Right lobe of liver (tissue), 6 donors: Measurements from ENCODE around the gene ALDH4A1. TPM values are rescaled to one million over a fixed set of nuclear protein-coding genes. Genes with fewer than 3 reads are reported as not detected.

Experiments
- ATAC-seq, 4 donors: fragments of 200-7000 bp; cut with Tn5 transposase; one replicate each; pipeline ENCODE4 v1.9.1; 2020; ENCODE audit warnings: mild to moderate bottlenecking in 4 of 4, moderate library complexity in 4 of 4
- DNase-seq, 3 donors: peaks; one replicate each; pipeline ENCODE4 v3.0.0-alpha.2; 2020
- H3K27ac ChIP-seq, 3 donors: fragments of 200-600 bp; one replicate each; pipeline ENCODE4 v1.8.0; 2022
- H3K27me3 ChIP-seq, 2 donors: fragments of 200-600 bp; one replicate each; pipeline ENCODE4 v1.8.0; 2022
- H3K36me3 ChIP-seq, 4 donors: fragments of 200-600 bp; sonication (generic) in 1 of 4; one replicate each; pipeline versions ENCODE4 v1.5.1 to v1.8.0; 2017 to 2022; ENCODE audit warnings: control low read depth in 1 of 4
- H3K4me1 ChIP-seq, 4 donors: fragments of 200-600 bp; sonication (generic) in 1 of 4; one replicate each; pipeline versions ENCODE4 v1.5.1 to v1.8.0; 2017 to 2022; ENCODE audit warnings: control low read depth in 1 of 4
- H3K4me3 ChIP-seq, 3 donors: fragments of 200-600 bp; one replicate each; pipeline ENCODE4 v1.8.0; 2022
- H3K9me3 ChIP-seq, 4 donors: fragments of 200-600 bp; sonication (generic) in 1 of 4; one replicate each; pipeline versions ENCODE4 v1.5.1 to v1.8.0; 2017 to 2022; ENCODE audit warnings: control low read depth in 1 of 4
- POLR2A ChIP-seq: fragments of 450-650 bp; IDR thresholded peaks from one replicate; pipeline ENCODE4 v1.6.1; 2017; ENCODE audit warnings: antibody characterized with exemption, mild to moderate bottlenecking
- WGBS: methylation state at CpG from one replicate; pipeline ENCODE4 v1.1.6; 2018; ENCODE audit warnings: low coverage, low lambda C conversion rate; ENCODE audit not compliant: insufficient coverage; ENCODE audit errors: missing lambda C conversion rate; 5-methylcytosine and 5-hydroxymethylcytosine counted together
- intact Hi-C, 2 donors: fragments of 100-400 bp; cut with DNase I; formaldehyde crosslinking; loops; one replicate each; pipeline versions ENCODE4 v1.11.2 to v1.14.1; 2022
- total RNA-seq, 6 experiments: library from RNA; depleted of rRNA in 2 of 6; stranded (reverse); fragments of >200 nt in 2 of 6; fragmentation: NEBNext Ultra II Directional in 3 of 6; extraction: Animal tissue kit (Norgen Biotek cat#: 25700) in 3 of 6; gene quantifications; one replicate each; pipeline versions ENCODE4 v1.1.0 to v1.2.4, GENCODE V29; 2016 to 2023
- TF ChIP-seq, protein P1 (sequence below), 4 donors: fragments of 200-600 bp in 3 of 4; fragments of 450-650 bp in 1 of 4; IDR thresholded peaks; one replicate each; pipeline versions ENCODE4 v1.5.1 to v1.8.0; 2016 to 2022; ENCODE audit warnings: antibody characterized with exemption in 4 of 4, mild to moderate bottlenecking in 2 of 4
- donor health status: DM: no; HTN: yes; CAD: no.
- donor health status: DM: no; HTN: no; CAD: no.
- donor health status: DM: no; HTN: no; CAD: no.
- donor health status: DM: no; HTN: yes; CAD: no.
- donor health status: DM: no; HTN: yes; CAD: no.

The ALDH4A1 gene
- total RNA-seq, 6 experiments from 2014 or later, result 218 to 364 (median 265) TPM

- DNase-seq, result no peak
- no peaks in the 10 kb centered on the region for H3K27me3 ChIP-seq
- ATAC-seq, result peak in 1 of 4 donors; percentile 4
- WGBS, result 49% methylated on average over 11 of the region's 12 CpGs
- H3K4me3 ChIP-seq, result no peak overlapping the region
- peaks cover 0 to 5% (median 4%) of the 10 kb centered on the region in 4 donors for H3K4me1 ChIP-seq
- H3K36me3 ChIP-seq, result no peaks in the 10 kb centered on the region
- intact Hi-C loops, result no loop called here
- TF ChIP-seq POLR2A, result no peak
- TF ChIP-seq, protein P1, sequence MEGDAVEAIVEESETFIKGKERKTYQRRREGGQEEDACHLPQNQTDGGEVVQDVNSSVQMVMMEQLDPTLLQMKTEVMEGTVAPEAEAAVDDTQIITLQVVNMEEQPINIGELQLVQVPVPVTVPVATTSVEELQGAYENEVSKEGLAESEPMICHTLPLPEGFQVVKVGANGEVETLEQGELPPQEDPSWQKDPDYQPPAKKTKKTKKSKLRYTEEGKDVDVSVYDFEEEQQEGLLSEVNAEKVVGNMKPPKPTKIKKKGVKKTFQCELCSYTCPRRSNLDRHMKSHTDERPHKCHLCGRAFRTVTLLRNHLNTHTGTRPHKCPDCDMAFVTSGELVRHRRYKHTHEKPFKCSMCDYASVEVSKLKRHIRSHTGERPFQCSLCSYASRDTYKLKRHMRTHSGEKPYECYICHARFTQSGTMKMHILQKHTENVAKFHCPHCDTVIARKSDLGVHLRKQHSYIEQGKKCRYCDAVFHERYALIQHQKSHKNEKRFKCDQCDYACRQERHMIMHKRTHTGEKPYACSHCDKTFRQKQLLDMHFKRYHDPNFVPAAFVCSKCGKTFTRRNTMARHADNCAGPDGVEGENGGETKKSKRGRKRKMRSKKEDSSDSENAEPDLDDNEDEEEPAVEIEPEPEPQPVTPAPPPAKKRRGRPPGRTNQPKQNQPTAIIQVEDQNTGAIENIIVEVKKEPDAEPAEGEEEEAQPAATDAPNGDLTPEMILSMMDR (IDR thresholded peaks at IDR 0.05), result no peak
- peak overlapping the region in 2 of 3 donors; percentile 66 to 74 for H3K27ac ChIP-seq
- no peaks in the 10 kb centered on the region for H3K9me3 ChIP-seq
Observed at GRCh38 chr1:18927654-18928272, 25.4 kb upstream of the ALDH4A1 start.

- ATAC-seq (no peak), DNase-seq (no peak)
- WGBS, result no CpG with 5 or more reads among the region's 16 CpGs
- Histone ChIP-seq H3K27me3 (no peaks in the 10 kb centered on the region), H3K4me3 (no peak overlapping the region), H3K4me1 (peaks cover 2 to 11% (median 7%) of the 10 kb centered on the region in 4 donors), H3K9me3 (no peaks in the 10 kb centered on the region), H3K27ac (peak overlapping the region; percentile 64 to 74 (median 66)), H3K36me3 (no peaks in the 10 kb centered on the region)
- intact Hi-C loops, result no loop called here
- TF ChIP-seq POLR2A, result no peak
- TF ChIP-seq, protein P1 (IDR thresholded peaks at IDR 0.05), result no peak
Observed at GRCh38 chr1:18927082-18927653, 24.8 kb upstream of the ALDH4A1 start.

GRCh38 chr1:18926315-18927081 lies 24.1 kb upstream of the ALDH4A1 start:
- no peaks in the 10 kb centered on the region for H3K27me3 ChIP-seq
- peaks cover 2 to 16% (median 10%) of the 10 kb centered on the region in 4 donors for H3K4me1 ChIP-seq
- H3K9me3 ChIP-seq, result no peaks in the 10 kb centered on the region
- intact Hi-C loops, result no loop called here
- no peaks in the 10 kb centered on the region for H3K36me3 ChIP-seq
- 39% methylated on average over 6 of the region's 13 CpGs for WGBS
- peak overlapping the region; percentile 64 to 75 (median 66) for H3K27ac ChIP-seq
- TF ChIP-seq, protein P1 (IDR thresholded peaks at IDR 0.05), result no peak
- no peak for TF ChIP-seq POLR2A
- no peak overlapping the region for H3K4me3 ChIP-seq
- ATAC-seq (peak; percentile 59 to 72 (median 69)), DNase-seq (peak in 1 of 3 donors; percentile 61)

GRCh38 chr1:18925279-18925678 lies 22.9 kb upstream of the ALDH4A1 start:
- TF ChIP-seq, protein P1 (IDR thresholded peaks at IDR 0.05), result no peak
- TF ChIP-seq POLR2A, result no peak
- Histone ChIP-seq H3K4me1 (peaks cover 2 to 16% (median 10%) of the 10 kb centered on the region in 4 donors), H3K27me3 (no peaks in the 10 kb centered on the region), H3K36me3 (no peaks in the 10 kb centered on the region), H3K4me3 (no peak overlapping the region), H3K9me3 (no peaks in the 10 kb centered on the region), H3K27ac (no peak overlapping the region)
- intact Hi-C loops, result no loop called here
- no peak for ATAC-seq
- 82% methylated on average over 8 of the region's 9 CpGs for WGBS
- no peak for DNase-seq
